Activated T-helper 1 cell treated with anti-CD3 and anti-CD28 coated beads, Interleukin-2, amount 50 U/mL, for 16 hours (primary cell): ENCODE measurements around the gene ZNF761.
"Not testable (repeated sequence)": the region's sequence is repeated elsewhere in the genome, so short reads cannot be mapped to it uniquely, and the experiment has no call there.

ENCODE experiments used
- DNase-seq, 2 donors: peaks; one replicate each; pipeline ENCODE4 v3.0.0-alpha.2; 2020; ENCODE audit warnings: low read depth in 1 of 2, low spot score in 1 of 2

Gene ZNF761

GRCh38 chr19:53455828-53456227 is 24.0 kb downstream of the ZNF761 start:
- no peak for DNase-seq

GRCh38 chr19:53460131-53460721 is 28.4 kb downstream of the ZNF761 start:
- not testable (repeated sequence) for DNase-seq

- DNase-seq, result no peak
Observed at GRCh38 chr19:53461866-53462265, 30.1 kb downstream of the ZNF761 start.

GRCh38 chr19:53462861-53463260 is 31.1 kb downstream of the ZNF761 start:
- DNase-seq, result no peak

- no peak for DNase-seq
Observed at GRCh38 chr19:53463263-53463662, 31.5 kb downstream of the ZNF761 start.

- DNase-seq, result no peak
Observed at GRCh38 chr19:53466726-53467484, 35.1 kb downstream of the ZNF761 start.

GRCh38 chr19:53467485-53468262 is 35.9 kb downstream of the ZNF761 start, which contains the start of gene ZNF813:
Gene ZNF813, plus strand, starts transcription at chr19:53467733. Its CDS starts 16,090 bp downstream, at chr19:53483823.
- peak; percentile 91 to 96 for DNase-seq

GRCh38 chr19:53468628-53469027 is 36.8 kb downstream of the ZNF761 start:
- not testable (repeated sequence) for DNase-seq

GRCh38 chr19:53471916-53472315 is 40.1 kb downstream of the ZNF761 start:
- DNase-seq, result no peak

GRCh38 chr19:53474832-53475231 is 43.0 kb downstream of the ZNF761 start:
- DNase-seq, result not testable (repeated sequence)

- DNase-seq, result not testable (repeated sequence)
Observed at GRCh38 chr19:53475470-53475869, 43.7 kb downstream of the ZNF761 start.

GRCh38 chr19:53483751-53484150 is 52.0 kb downstream of the ZNF761 start:
- DNase-seq, result not testable (repeated sequence)

GRCh38 chr19:53485046-53486004 is 53.5 kb downstream of the ZNF761 start:
- no peak for DNase-seq

- no peak for DNase-seq
Observed at GRCh38 chr19:53492153-53492552, 60.4 kb downstream of the ZNF761 start.

GRCh38 chr19:53497311-53498023 is 65.7 kb downstream of the ZNF761 start:
- DNase-seq, result not testable (repeated sequence)

- not testable (repeated sequence) for DNase-seq
Observed at GRCh38 chr19:53498024-53498395, 66.2 kb downstream of the ZNF761 start.

- DNase-seq, result not testable (repeated sequence)
Observed at GRCh38 chr19:53503151-53503550, 71.4 kb downstream of the ZNF761 start.

GRCh38 chr19:53503671-53504364 is 72.0 kb downstream of the ZNF761 start:
- DNase-seq, result not testable (repeated sequence)

GRCh38 chr19:53504365-53504703 is 72.5 kb downstream of the ZNF761 start:
- DNase-seq, result not testable (repeated sequence)
